Liver (tissue), 9 donors: Measurements from ENCODE around the gene SUCO. TPM values are rescaled to one million over a fixed set of nuclear protein-coding genes. Genes with fewer than 3 reads are reported as not detected.

Experiments used
- DNase-seq: peaks from one replicate; pipeline ENCODE4 v3.0.0-alpha.2; 2017; ENCODE audit warnings: low spot score
- H3K27ac ChIP-seq, 2 donors: one replicate each; pipeline ENCODE4 v1.7.0; 2013; ENCODE audit warnings: inconsistent platforms in 2 of 2, low read length in 2 of 2, control low read depth in 1 of 2, low read depth in 1 of 2, mild to moderate bottlenecking in 1 of 2
- H3K27me3 ChIP-seq, 4 donors: one replicate each; pipeline versions ENCODE4 v1.6.1 to v1.7.0; 2013; ENCODE audit warnings: low read length in 3 of 4, inconsistent platforms in 1 of 4, mild to moderate bottlenecking in 1 of 4, moderate library complexity in 1 of 4; ENCODE audit not compliant: control insufficient read depth in 4 of 4, insufficient read depth in 4 of 4
- H3K36me3 ChIP-seq, 4 donors: one replicate each; pipeline versions ENCODE4 v1.6.1 to v1.7.0; 2013; ENCODE audit warnings: low read length in 3 of 4, mild to moderate bottlenecking in 3 of 4, low read depth in 1 of 4, moderate library complexity in 1 of 4; ENCODE audit not compliant: control insufficient read depth in 4 of 4, insufficient read depth in 3 of 4
- H3K4me1 ChIP-seq, 4 donors: one replicate each; pipeline versions ENCODE4 v1.6.1 to v1.7.0; 2013; ENCODE audit warnings: low read length in 3 of 4, mild to moderate bottlenecking in 3 of 4, moderate library complexity in 1 of 4; ENCODE audit not compliant: control insufficient read depth in 4 of 4, insufficient read depth in 4 of 4
- H3K4me3 ChIP-seq, 3 donors: one replicate each; pipeline versions ENCODE4 v1.6.1 to v1.7.0; 2013; ENCODE audit warnings: low read length in 3 of 3, control low read depth in 1 of 3, low read depth in 1 of 3, mild to moderate bottlenecking in 1 of 3
- H3K9ac ChIP-seq, 2 donors: one replicate each; pipeline ENCODE4 v1.7.0; 2013; ENCODE audit warnings: low read length in 2 of 2, mild to moderate bottlenecking in 2 of 2, moderate library complexity in 2 of 2, control low read depth in 1 of 2, low read depth in 1 of 2
- H3K9me3 ChIP-seq, 4 donors: one replicate each; pipeline versions ENCODE4 v1.6.1 to v1.7.0; 2013; ENCODE audit warnings: low read length in 3 of 4; ENCODE audit not compliant: control insufficient read depth in 4 of 4
- EGR1 ChIP-seq, 2 donors: IDR thresholded peaks; 2 replicates each; pipeline ENCODE4 v1.6.1; 2016 to 2018; ENCODE audit warnings: antibody characterized with exemption in 2 of 2, low read depth in 2 of 2
- FOXA1 ChIP-seq: IDR thresholded peaks from 2 replicates; pipeline ENCODE4 v1.6.1; 2016; ENCODE audit warnings: antibody characterized with exemption
- FOXA2 ChIP-seq: IDR thresholded peaks from 2 replicates; pipeline ENCODE4 v1.6.1; 2016; ENCODE audit warnings: antibody characterized with exemption
- GABPA ChIP-seq, 2 donors: IDR thresholded peaks in 1 of 2; conservative IDR thresholded peaks in 1 of 2; 2 replicates each; pipeline ENCODE4 v1.6.1; 2016; ENCODE audit warnings: antibody characterized with exemption in 2 of 2, mild to moderate bottlenecking in 1 of 2, moderate library complexity in 1 of 2
- HNF4A ChIP-seq, 2 donors: conservative IDR thresholded peaks; 2 replicates each; pipeline ENCODE4 v1.6.1; 2016; ENCODE audit warnings: antibody characterized with exemption in 2 of 2, mild to moderate bottlenecking in 2 of 2
- HNF4G ChIP-seq: IDR thresholded peaks from 2 replicates; pipeline ENCODE4 v1.6.1; 2016; ENCODE audit warnings: antibody characterized with exemption
- JUND ChIP-seq, 2 donors: IDR thresholded peaks; 2 replicates each; pipeline ENCODE4 v1.6.1; 2016; ENCODE audit warnings: antibody characterized with exemption in 2 of 2
- NR2F2 ChIP-seq: IDR thresholded peaks from 2 replicates; pipeline ENCODE4 v1.6.1; 2016; ENCODE audit warnings: antibody characterized with exemption
- RAD21 ChIP-seq, 2 donors: IDR thresholded peaks; 2 replicates each; pipeline ENCODE4 v1.6.1; 2016; ENCODE audit warnings: antibody characterized with exemption in 2 of 2, mild to moderate bottlenecking in 2 of 2
- RXRA ChIP-seq, 2 donors: IDR thresholded peaks; 2 replicates each; pipeline ENCODE4 v1.6.1; 2017 to 2018; ENCODE audit warnings: antibody characterized with exemption in 2 of 2, mild to moderate bottlenecking in 1 of 2
- SP1 ChIP-seq: IDR thresholded peaks from 2 replicates; pipeline ENCODE4 v1.6.1; 2018; ENCODE audit warnings: antibody characterized with exemption, mild to moderate bottlenecking
- TAF1 ChIP-seq: conservative IDR thresholded peaks from 2 replicates; pipeline ENCODE4 v1.6.1; 2016; ENCODE audit warnings: antibody characterized with exemption, mild to moderate bottlenecking
- YY1 ChIP-seq: IDR thresholded peaks from 2 replicates; pipeline ENCODE4 v1.6.1; 2016; ENCODE audit warnings: antibody characterized with exemption, mild to moderate bottlenecking
- WGBS: extraction: QIAGEN DNeasy Blood & Tissue Kit; methylation state at CpG from one replicate; pipeline ENCODE4 v1.1.7; 2013; 5-methylcytosine and 5-hydroxymethylcytosine counted together
- polyA plus RNA-seq, 2 donors: library from polyadenylated mRNA; stranded (reverse) in 1 of 2; unstranded in 1 of 2; fragments of 200-250 nt in 1 of 2; fragments of >200 nt in 1 of 2; fragmentation: Nextera tagmentation in 1 of 2; extraction: Ambion mirVana in 1 of 2; gene quantifications; one replicate each; pipeline versions ENCODE4 v1.2.1 to v1.2.3, GENCODE V29; 2013 to 2015
- total RNA-seq, 2 donors: library from RNA; depleted of rRNA; stranded (reverse); fragments of >200 nt; gene quantifications; one replicate each; pipeline ENCODE4 v1.2.3, GENCODE V29; 2014
- TF ChIP-seq, protein P1 (sequence below): IDR thresholded peaks from 2 replicates; pipeline ENCODE4 v1.6.1; 2016; ENCODE audit warnings: antibody characterized with exemption, mild to moderate bottlenecking
- TF ChIP-seq, protein P2 (sequence below): IDR thresholded peaks from 2 replicates; pipeline ENCODE4 v1.6.1; 2016; ENCODE audit warnings: antibody characterized with exemption
- donor health status: healthy.
- donor health status: healthy.
- donor health status: healthy.
- donor health status: healthy.
- donor health status: healthy.

Gene SUCO
- total and polyA plus RNA-seq, 4 donors = 2.8 to 38.1 (median 8.5) TPM

DNA sequence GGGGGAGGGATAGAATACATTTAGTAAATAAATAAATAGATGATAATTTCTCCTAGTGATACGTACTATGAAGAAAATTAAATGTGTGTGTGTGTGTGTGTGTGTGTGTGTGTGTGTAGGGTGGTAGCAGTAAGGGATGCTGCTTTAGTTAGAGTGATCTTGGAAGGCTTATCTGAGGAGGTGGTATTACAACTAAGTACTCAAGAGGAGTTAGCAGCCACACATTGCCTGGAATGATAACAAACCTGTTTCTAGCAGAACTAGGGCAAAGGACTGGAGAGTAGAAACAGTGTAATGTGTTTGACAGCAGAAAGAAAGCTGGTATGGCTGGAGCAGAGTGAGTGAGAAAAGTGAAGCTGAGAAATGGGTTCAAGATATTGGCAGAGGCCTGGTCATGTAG, 67.7 kb downstream of the SUCO start:
- WGBS = 97% methylated on average over 1 of the region's 1 CpG
- Histone ChIP-seq H3K27me3 (no peaks in the 10 kb centered on the region), H3K9ac (no peak overlapping the region), H3K4me3 (no peak overlapping the region), H3K9me3 (no peaks in the 10 kb centered on the region), H3K27ac (no peak overlapping the region), H3K36me3 (peaks cover 3 to 21% (median 11%) of the 10 kb centered on the region in 4 donors), H3K4me1 (no peaks in the 10 kb centered on the region)
- DNase-seq = no peak
- TF ChIP-seq EGR1 (IDR thresholded peaks at IDR 0.05; ENCODE audit: low read depth in 2 of 2) (no peak), GABPA (IDR thresholded peaks at IDR 0.05 in 1 of 2, conservative IDR thresholded peaks at IDR 0.05 in 1 of 2) (no peak), FOXA2 (no peak), TAF1 (no peak), HNF4A (conservative IDR thresholded peaks at IDR 0.05) (no peak), SP1 (no peak), NR2F2 (no peak), JUND (IDR thresholded peaks at IDR 0.05) (no peak), RXRA (IDR thresholded peaks at IDR 0.05) (no peak), FOXA1 (no peak)
- TF ChIP-seq, protein P1, sequence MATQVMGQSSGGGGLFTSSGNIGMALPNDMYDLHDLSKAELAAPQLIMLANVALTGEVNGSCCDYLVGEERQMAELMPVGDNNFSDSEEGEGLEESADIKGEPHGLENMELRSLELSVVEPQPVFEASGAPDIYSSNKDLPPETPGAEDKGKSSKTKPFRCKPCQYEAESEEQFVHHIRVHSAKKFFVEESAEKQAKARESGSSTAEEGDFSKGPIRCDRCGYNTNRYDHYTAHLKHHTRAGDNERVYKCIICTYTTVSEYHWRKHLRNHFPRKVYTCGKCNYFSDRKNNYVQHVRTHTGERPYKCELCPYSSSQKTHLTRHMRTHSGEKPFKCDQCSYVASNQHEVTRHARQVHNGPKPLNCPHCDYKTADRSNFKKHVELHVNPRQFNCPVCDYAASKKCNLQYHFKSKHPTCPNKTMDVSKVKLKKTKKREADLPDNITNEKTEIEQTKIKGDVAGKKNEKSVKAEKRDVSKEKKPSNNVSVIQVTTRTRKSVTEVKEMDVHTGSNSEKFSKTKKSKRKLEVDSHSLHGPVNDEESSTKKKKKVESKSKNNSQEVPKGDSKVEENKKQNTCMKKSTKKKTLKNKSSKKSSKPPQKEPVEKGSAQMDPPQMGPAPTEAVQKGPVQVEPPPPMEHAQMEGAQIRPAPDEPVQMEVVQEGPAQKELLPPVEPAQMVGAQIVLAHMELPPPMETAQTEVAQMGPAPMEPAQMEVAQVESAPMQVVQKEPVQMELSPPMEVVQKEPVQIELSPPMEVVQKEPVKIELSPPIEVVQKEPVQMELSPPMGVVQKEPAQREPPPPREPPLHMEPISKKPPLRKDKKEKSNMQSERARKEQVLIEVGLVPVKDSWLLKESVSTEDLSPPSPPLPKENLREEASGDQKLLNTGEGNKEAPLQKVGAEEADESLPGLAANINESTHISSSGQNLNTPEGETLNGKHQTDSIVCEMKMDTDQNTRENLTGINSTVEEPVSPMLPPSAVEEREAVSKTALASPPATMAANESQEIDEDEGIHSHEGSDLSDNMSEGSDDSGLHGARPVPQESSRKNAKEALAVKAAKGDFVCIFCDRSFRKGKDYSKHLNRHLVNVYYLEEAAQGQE = no peak
- TF ChIP-seq, protein P2, sequence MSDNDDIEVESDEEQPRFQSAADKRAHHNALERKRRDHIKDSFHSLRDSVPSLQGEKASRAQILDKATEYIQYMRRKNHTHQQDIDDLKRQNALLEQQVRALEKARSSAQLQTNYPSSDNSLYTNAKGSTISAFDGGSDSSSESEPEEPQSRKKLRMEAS = no peak

DNA sequence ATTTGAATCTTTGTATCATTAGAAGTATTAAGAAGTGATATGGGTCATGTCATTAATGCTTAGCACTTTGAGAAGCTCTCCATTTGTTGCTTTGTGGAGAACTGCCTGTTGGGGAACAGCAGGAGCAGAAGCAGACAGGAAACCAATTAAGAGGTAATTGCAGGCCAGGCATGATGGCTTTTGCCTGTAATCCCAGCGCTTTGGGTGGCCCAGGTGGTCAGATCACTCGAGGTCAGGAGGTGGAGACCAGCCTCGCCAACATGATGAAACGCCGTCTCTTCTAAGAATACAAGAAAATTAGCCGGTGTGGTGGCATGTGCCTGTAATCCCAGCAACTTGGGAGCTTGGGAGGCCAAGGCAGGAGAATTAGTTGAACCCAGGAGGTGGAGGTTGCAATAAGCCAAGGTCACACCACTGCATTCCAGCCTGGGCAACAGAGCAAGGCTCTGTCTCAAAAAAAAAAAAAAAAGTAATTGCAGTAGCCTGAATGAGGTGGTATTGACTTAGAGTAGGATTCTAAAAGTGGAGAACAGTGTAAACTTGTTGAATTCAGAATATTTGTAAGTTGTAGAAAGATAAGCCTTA, 68.2 kb downstream of the SUCO start:
- Histone ChIP-seq H3K9ac (no peak overlapping the region), H3K9me3 (no peaks in the 10 kb centered on the region), H3K4me1 (no peaks in the 10 kb centered on the region), H3K27me3 (no peaks in the 10 kb centered on the region), H3K36me3 (peaks cover 3 to 21% (median 11%) of the 10 kb centered on the region in 4 donors), H3K27ac (no peak overlapping the region), H3K4me3 (no peak overlapping the region)
- no peak for DNase-seq
- WGBS = 97% methylated on average over 6 of the region's 6 CpGs
- TF ChIP-seq, protein P2 = no peak
- TF ChIP-seq FOXA1 (no peak), HNF4G (no peak), JUND (IDR thresholded peaks at IDR 0.05) (no peak), SP1 (no peak), YY1 (no peak), GABPA (IDR thresholded peaks at IDR 0.05 in 1 of 2, conservative IDR thresholded peaks at IDR 0.05 in 1 of 2) (no peak), TAF1 (no peak), RAD21 (IDR thresholded peaks at IDR 0.05) (no peak), FOXA2 (no peak)

DNA sequence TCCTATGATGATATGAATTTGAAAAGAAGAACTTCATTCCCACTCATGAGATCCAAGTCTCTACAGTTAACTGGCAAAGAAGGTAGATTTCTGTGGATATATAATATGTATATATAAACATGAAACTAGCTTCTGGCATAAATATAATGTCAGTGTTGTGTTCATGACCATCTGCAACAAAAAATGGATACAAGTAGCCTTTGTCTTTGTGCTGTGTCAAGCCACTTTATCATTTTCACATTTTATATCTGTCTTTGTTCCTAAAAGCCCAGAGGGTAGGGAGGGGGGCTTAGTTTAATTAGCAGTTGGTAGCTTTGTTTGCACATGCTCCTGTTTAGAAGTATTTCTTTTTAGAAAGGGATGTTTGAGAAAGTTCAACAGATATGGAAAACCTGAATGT, 69.8 kb downstream of the SUCO start:
- no peaks in the 10 kb centered on the region for H3K27me3 ChIP-seq
- no peak overlapping the region for H3K4me3 ChIP-seq
- peaks cover 1 to 21% (median 5%) of the 10 kb centered on the region in 4 donors for H3K36me3 ChIP-seq
- no peak overlapping the region for H3K9ac ChIP-seq
- H3K27ac ChIP-seq = no peak overlapping the region
- no peaks in the 10 kb centered on the region for H3K4me1 ChIP-seq
- TF ChIP-seq, protein P1 = no peak
- no peaks in the 10 kb centered on the region for H3K9me3 ChIP-seq
- DNase-seq = no peak
